ENCODE data around the gene CCDC198. TPM values are rescaled to one million over a fixed set of nuclear protein-coding genes. Genes with fewer than 3 reads are reported as not detected.

CCDC198 gene
- polyA plus RNA-seq, 1 donor from 2014 or later = not detected

DNA sequence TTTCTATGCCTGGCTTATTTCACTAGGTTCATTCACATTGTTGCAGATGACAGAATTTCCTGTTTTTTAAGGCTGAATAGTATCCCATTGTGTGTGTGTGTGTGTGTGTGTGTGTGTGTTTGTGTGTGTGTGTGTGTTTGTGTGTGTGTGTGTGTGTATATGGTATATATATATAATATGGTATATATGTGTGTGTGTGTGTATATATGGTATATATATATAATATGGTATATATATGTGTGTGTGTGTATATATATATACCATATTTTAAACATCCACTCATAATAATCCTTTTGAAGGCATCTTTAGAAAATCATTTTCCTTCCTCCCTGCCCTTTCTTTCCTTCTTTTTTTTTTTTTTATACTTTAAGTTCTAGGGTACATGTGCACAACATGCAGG lies 5.0 kb upstream of the CCDC198 start:
- Histone ChIP-seq H3K27me3 (ENCODE audit: insufficient read depth, low read depth, low read length) (no peaks in the 10 kb centered on the region), H3K4me2 (ENCODE audit: low read length) (no peak overlapping the region)

DNA sequence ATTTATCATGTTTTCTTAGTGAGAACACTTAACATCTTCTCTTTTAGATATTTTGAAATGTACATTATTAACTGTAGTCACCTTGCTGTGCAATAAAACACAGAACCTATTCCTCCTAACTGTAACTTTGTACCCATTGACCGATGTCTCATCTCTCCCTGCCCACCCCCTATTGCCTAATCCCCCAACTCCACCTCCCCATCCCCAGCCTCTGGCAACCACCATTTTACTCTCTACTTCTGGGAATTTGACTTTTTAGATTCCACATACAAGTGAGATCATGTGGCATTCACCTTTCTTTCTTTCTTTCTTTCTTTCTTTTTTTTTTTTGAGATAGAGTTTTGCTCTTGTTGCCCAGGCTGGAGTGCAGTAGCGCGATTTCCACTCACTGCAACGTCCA lies 4.4 kb upstream of the CCDC198 start:
- H3K9ac ChIP-seq (ENCODE audit: low read length) = no peak overlapping the region
- H2AFZ ChIP-seq (ENCODE audit: low read depth, low read length) = no peak overlapping the region
- no peaks in the 10 kb centered on the region for H3K27me3 ChIP-seq (ENCODE audit: insufficient read depth, low read depth, low read length)
- no peak overlapping the region for H3K4me2 ChIP-seq (ENCODE audit: low read length)
- no peaks in the 10 kb centered on the region for H4K20me1 ChIP-seq (ENCODE audit: insufficient read depth)
- no peaks in the 10 kb centered on the region for H3K9me2 ChIP-seq (ENCODE audit: insufficient read depth, low read length)
- no peak overlapping the region for H3K4me3 ChIP-seq (ENCODE audit: low read length)
- no peaks in the 10 kb centered on the region for H3F3A ChIP-seq (ENCODE audit: insufficient read depth, low read length, poor library complexity, severe bottlenecking)
- TF ChIP-seq TAF1 (IDR thresholded peaks at IDR 0.05; ENCODE audit: low read depth) = no peak
- H3K36me3 ChIP-seq (ENCODE audit: insufficient read depth, low read length) = no peaks in the 10 kb centered on the region
- H3K79me2 ChIP-seq (replicated peaks; ENCODE audit: insufficient read depth, low read length) = no peaks in the 10 kb centered on the region
- no peak overlapping the region for H3K27ac ChIP-seq (ENCODE audit: low read length)
- H3K9me3 ChIP-seq (ENCODE audit: low read length) = no peaks in the 10 kb centered on the region

More for the DNA sequence above, 5.0 kb upstream of the CCDC198 start:
- no peaks in the 10 kb centered on the region for H3K9me2 ChIP-seq (ENCODE audit: insufficient read depth, low read length)
- H3K79me2 ChIP-seq (replicated peaks; ENCODE audit: insufficient read depth, low read length) = no peaks in the 10 kb centered on the region
- H3K27ac ChIP-seq (ENCODE audit: low read length) = no peak overlapping the region
- H4K20me1 ChIP-seq (ENCODE audit: insufficient read depth) = no peaks in the 10 kb centered on the region
- no peak overlapping the region for H3K9ac ChIP-seq (ENCODE audit: low read length)
- H3K36me3 ChIP-seq (ENCODE audit: insufficient read depth, low read length) = no peaks in the 10 kb centered on the region
- no peak overlapping the region for H3K4me3 ChIP-seq (ENCODE audit: low read length)
- H3F3A ChIP-seq (ENCODE audit: insufficient read depth, low read length, poor library complexity, severe bottlenecking) = no peaks in the 10 kb centered on the region
- H2AFZ ChIP-seq (ENCODE audit: low read depth, low read length) = no peak overlapping the region
- TF ChIP-seq MXI1 (conservative IDR thresholded peaks at IDR 0.05; ENCODE audit: poor library complexity, severe bottlenecking) = no peak
- TF ChIP-seq, protein P1, sequence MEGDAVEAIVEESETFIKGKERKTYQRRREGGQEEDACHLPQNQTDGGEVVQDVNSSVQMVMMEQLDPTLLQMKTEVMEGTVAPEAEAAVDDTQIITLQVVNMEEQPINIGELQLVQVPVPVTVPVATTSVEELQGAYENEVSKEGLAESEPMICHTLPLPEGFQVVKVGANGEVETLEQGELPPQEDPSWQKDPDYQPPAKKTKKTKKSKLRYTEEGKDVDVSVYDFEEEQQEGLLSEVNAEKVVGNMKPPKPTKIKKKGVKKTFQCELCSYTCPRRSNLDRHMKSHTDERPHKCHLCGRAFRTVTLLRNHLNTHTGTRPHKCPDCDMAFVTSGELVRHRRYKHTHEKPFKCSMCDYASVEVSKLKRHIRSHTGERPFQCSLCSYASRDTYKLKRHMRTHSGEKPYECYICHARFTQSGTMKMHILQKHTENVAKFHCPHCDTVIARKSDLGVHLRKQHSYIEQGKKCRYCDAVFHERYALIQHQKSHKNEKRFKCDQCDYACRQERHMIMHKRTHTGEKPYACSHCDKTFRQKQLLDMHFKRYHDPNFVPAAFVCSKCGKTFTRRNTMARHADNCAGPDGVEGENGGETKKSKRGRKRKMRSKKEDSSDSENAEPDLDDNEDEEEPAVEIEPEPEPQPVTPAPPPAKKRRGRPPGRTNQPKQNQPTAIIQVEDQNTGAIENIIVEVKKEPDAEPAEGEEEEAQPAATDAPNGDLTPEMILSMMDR (IDR thresholded peaks at IDR 0.05; ENCODE audit: poor library complexity, severe bottlenecking) = no peak
- TF ChIP-seq EZH2 (IDR thresholded peaks at IDR 0.05; ENCODE audit: borderline replicate concordance, insufficient read depth, low read length, poor library complexity, severe bottlenecking) = no peak
- TF ChIP-seq EP300 (conservative IDR thresholded peaks at IDR 0.05; ENCODE audit: poor library complexity, severe bottlenecking) = no peak
- no peaks in the 10 kb centered on the region for H3K9me3 ChIP-seq (ENCODE audit: low read length)

DNA sequence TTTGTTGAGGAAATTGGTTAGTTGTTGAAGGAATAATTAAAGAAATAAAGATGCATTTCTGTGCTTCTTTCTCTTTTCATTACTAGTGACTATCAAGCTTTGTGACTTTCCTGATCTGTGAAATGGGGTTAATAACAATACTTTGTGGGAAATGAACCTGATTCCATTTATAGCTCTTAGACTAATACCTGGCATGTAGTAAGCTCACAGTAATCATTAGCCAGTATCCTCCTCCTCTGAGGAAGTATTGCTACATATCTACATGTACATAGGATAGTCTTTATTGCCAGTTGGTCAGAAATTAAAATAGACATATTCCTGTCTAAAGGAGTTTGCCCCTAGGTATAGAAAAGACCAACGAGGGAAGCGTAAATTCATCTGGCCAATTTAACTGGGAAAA lies 1.8 kb upstream of the CCDC198 start:
- H3F3A ChIP-seq (ENCODE audit: insufficient read depth, low read length, poor library complexity, severe bottlenecking) = no peaks in the 10 kb centered on the region
- no peaks in the 10 kb centered on the region for H3K79me2 ChIP-seq (replicated peaks; ENCODE audit: insufficient read depth, low read length)
- H4K20me1 ChIP-seq (ENCODE audit: insufficient read depth) = no peaks in the 10 kb centered on the region
- no peaks in the 10 kb centered on the region for H3K27me3 ChIP-seq (ENCODE audit: insufficient read depth, low read depth, low read length)
- H3K27ac ChIP-seq (ENCODE audit: low read length) = no peak overlapping the region
- H3K9me3 ChIP-seq (ENCODE audit: low read length) = no peaks in the 10 kb centered on the region
- no peak overlapping the region for H3K9ac ChIP-seq (ENCODE audit: low read length)
- H3K4me3 ChIP-seq (ENCODE audit: low read length) = no peak overlapping the region
- no peak overlapping the region for H2AFZ ChIP-seq (ENCODE audit: low read depth, low read length)
- TF ChIP-seq POLR2AphosphoS5 (IDR thresholded peaks at IDR 0.05) (no peak), TAF1 (IDR thresholded peaks at IDR 0.05; ENCODE audit: low read depth) (no peak), EZH2 (IDR thresholded peaks at IDR 0.05; ENCODE audit: borderline replicate concordance, insufficient read depth, low read length, poor library complexity, severe bottlenecking) (no peak), MXI1 (conservative IDR thresholded peaks at IDR 0.05; ENCODE audit: poor library complexity, severe bottlenecking) (no peak), SMC3 (conservative IDR thresholded peaks at IDR 0.05; ENCODE audit: poor library complexity) (no peak), EP300 (conservative IDR thresholded peaks at IDR 0.05; ENCODE audit: poor library complexity, severe bottlenecking) (no peak), RAD21 (conservative IDR thresholded peaks at IDR 0.05) (no peak)
- TF ChIP-seq, protein P1 (IDR thresholded peaks at IDR 0.05; ENCODE audit: poor library complexity, severe bottlenecking) = no peak
- TF ChIP-seq, protein P2, sequence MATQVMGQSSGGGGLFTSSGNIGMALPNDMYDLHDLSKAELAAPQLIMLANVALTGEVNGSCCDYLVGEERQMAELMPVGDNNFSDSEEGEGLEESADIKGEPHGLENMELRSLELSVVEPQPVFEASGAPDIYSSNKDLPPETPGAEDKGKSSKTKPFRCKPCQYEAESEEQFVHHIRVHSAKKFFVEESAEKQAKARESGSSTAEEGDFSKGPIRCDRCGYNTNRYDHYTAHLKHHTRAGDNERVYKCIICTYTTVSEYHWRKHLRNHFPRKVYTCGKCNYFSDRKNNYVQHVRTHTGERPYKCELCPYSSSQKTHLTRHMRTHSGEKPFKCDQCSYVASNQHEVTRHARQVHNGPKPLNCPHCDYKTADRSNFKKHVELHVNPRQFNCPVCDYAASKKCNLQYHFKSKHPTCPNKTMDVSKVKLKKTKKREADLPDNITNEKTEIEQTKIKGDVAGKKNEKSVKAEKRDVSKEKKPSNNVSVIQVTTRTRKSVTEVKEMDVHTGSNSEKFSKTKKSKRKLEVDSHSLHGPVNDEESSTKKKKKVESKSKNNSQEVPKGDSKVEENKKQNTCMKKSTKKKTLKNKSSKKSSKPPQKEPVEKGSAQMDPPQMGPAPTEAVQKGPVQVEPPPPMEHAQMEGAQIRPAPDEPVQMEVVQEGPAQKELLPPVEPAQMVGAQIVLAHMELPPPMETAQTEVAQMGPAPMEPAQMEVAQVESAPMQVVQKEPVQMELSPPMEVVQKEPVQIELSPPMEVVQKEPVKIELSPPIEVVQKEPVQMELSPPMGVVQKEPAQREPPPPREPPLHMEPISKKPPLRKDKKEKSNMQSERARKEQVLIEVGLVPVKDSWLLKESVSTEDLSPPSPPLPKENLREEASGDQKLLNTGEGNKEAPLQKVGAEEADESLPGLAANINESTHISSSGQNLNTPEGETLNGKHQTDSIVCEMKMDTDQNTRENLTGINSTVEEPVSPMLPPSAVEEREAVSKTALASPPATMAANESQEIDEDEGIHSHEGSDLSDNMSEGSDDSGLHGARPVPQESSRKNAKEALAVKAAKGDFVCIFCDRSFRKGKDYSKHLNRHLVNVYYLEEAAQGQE (IDR thresholded peaks at IDR 0.05; ENCODE audit: borderline replicate concordance) = no peak
- no peaks in the 10 kb centered on the region for H3K9me2 ChIP-seq (ENCODE audit: insufficient read depth, low read length)
- no peak overlapping the region for H3K4me2 ChIP-seq (ENCODE audit: low read length)
- no peaks in the 10 kb centered on the region for H3K36me3 ChIP-seq (ENCODE audit: insufficient read depth, low read length)
